Measurements from ENCODE around the gene EARS2.

DNA sequence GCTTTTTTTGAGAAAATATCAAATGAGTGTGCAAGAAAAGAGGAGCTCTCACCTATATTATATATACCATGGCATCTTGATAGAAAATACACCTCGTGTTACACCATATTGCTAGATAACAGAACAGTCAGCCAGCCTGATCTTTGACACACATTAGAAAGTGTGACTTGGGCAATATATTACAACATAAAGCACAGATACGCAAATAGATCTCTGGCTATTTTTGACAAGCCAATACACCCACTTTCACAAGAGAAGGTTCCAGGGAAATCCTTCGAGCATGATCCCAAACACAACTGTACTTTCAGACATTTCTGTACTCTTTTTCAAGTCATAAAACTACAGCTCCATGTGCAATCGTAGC, 56.3 kb downstream of the EARS2 start:
- TF ChIP-seq, protein P1, sequence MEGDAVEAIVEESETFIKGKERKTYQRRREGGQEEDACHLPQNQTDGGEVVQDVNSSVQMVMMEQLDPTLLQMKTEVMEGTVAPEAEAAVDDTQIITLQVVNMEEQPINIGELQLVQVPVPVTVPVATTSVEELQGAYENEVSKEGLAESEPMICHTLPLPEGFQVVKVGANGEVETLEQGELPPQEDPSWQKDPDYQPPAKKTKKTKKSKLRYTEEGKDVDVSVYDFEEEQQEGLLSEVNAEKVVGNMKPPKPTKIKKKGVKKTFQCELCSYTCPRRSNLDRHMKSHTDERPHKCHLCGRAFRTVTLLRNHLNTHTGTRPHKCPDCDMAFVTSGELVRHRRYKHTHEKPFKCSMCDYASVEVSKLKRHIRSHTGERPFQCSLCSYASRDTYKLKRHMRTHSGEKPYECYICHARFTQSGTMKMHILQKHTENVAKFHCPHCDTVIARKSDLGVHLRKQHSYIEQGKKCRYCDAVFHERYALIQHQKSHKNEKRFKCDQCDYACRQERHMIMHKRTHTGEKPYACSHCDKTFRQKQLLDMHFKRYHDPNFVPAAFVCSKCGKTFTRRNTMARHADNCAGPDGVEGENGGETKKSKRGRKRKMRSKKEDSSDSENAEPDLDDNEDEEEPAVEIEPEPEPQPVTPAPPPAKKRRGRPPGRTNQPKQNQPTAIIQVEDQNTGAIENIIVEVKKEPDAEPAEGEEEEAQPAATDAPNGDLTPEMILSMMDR (IDR thresholded peaks at IDR 0.05) = no peak
- TF ChIP-seq POLR2A (IDR thresholded peaks at IDR 0.05) = no peak
